NCI-H2196 (cell line): ENCODE measurements around the gene PARD6A.
"Not testable (repeated sequence)": the region's sequence is repeated elsewhere in the genome, so short reads cannot be mapped to it uniquely, and the experiment has no call there.

Experiments used
- DNase-seq: peaks from one replicate; lab custom pipeline; 2025; ENCODE audit not compliant: unreplicated experiment; lab: John Stamatoyannopoulos, UW

The PARD6A gene

GRCh38 chr16:67685388-67686112 lies 24.8 kb downstream of the PARD6A start:
- DNase-seq, result no peak

- not testable (repeated sequence) for DNase-seq
Measured at GRCh38 chr16:67693517-67694285, 32.9 kb downstream of the PARD6A start.

GRCh38 chr16:67694611-67695010 lies 33.9 kb downstream of the PARD6A start:
- DNase-seq, result no peak

- DNase-seq, result no peak
Measured at GRCh38 chr16:67697422-67698185, 36.8 kb downstream of the PARD6A start.

GRCh38 chr16:67699265-67699664 lies 38.5 kb downstream of the PARD6A start:
- no peak for DNase-seq

- no peak for DNase-seq
Measured at GRCh38 chr16:67701420-67701819, 40.7 kb downstream of the PARD6A start.

GRCh38 chr16:67702130-67702529 lies 41.4 kb downstream of the PARD6A start:
- no peak for DNase-seq

GRCh38 chr16:67703626-67704025 lies 42.9 kb downstream of the PARD6A start:
- no peak for DNase-seq

- no peak for DNase-seq
Measured at GRCh38 chr16:67704110-67704509, 43.4 kb downstream of the PARD6A start.

- no peak for DNase-seq
Measured at GRCh38 chr16:67707210-67707609, 46.5 kb downstream of the PARD6A start.

GRCh38 chr16:67707790-67708189 lies 47.0 kb downstream of the PARD6A start:
- DNase-seq, result no peak

GRCh38 chr16:67708368-67708771 lies 47.6 kb downstream of the PARD6A start:
- DNase-seq, result no peak

GRCh38 chr16:67709050-67709449 lies 48.3 kb downstream of the PARD6A start:
- DNase-seq, result no peak

GRCh38 chr16:67710607-67711006 lies 49.8 kb downstream of the PARD6A start:
- no peak for DNase-seq
